Skeletal muscle tissue (tissue), 4 donors: ENCODE results near the gene HAUS1. TPM values are rescaled to one million over a fixed set of nuclear protein-coding genes. Genes with fewer than 3 reads are reported as not detected.
"Not testable (repeated sequence)": the region's sequence is repeated elsewhere in the genome, so short reads cannot be mapped to it uniquely, and the experiment has no call there.

Source experiments
- H3K27ac ChIP-seq: one replicate; pipeline ENCODE4 v1.7.0; 2013; ENCODE audit warnings: mild to moderate bottlenecking, low read depth, low read length, inconsistent platforms
- H3K27me3 ChIP-seq, 3 donors: one replicate each; pipeline ENCODE4 v1.7.0; 2013; ENCODE audit warnings: low read length in 3 of 3; ENCODE audit not compliant: control insufficient read depth in 3 of 3, insufficient read depth in 3 of 3
- H3K36me3 ChIP-seq, 3 donors: one replicate each; pipeline ENCODE4 v1.7.0; 2013; ENCODE audit warnings: low read length in 3 of 3; ENCODE audit not compliant: control insufficient read depth in 3 of 3, insufficient read depth in 3 of 3
- H3K4me1 ChIP-seq, 3 donors: one replicate each; pipeline ENCODE4 v1.7.0; 2013; ENCODE audit warnings: low read length in 3 of 3, mild to moderate bottlenecking in 3 of 3; ENCODE audit not compliant: control insufficient read depth in 3 of 3, insufficient read depth in 3 of 3
- H3K4me3 ChIP-seq, 3 donors: one replicate each; pipeline ENCODE4 v1.7.0; 2013; ENCODE audit warnings: low read length in 3 of 3
- H3K9ac ChIP-seq, 3 donors: one replicate each; pipeline ENCODE4 v1.7.0; 2013; ENCODE audit warnings: low read length in 3 of 3, mild to moderate bottlenecking in 3 of 3, moderate library complexity in 2 of 3, low read depth in 1 of 3
- H3K9me3 ChIP-seq, 3 donors: one replicate each; pipeline ENCODE4 v1.7.0; 2013; ENCODE audit warnings: low read length in 3 of 3; ENCODE audit not compliant: control insufficient read depth in 3 of 3
- total RNA-seq: library from RNA; depleted of rRNA; stranded (reverse); fragments of >200 nt; gene quantifications from one replicate; pipeline ENCODE4 v1.2.3, GENCODE V29; 2014
- donor health status: Osteomylitis.

Gene HAUS1
- total RNA-seq, 1 donor from 2014 or later = 13.0 TPM

DNA sequence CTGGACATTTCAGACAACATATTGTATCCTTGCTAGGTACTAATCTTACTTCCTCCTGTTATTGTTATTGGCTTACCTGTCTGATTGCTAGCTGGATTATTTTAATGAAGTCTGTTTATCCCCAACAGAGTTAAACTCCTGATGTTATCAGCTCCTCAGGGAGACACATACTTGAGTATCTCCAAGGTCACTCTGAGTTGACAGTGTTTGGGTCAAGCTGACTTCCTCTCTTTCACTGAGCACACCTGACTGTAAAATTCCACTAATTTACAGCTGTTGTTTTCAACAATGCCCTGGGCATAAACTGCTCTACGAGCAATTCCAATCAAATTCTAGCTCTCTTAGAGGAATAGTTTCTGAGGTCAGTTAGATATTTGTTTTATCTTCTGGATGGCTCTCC, 9.6 kb downstream of the HAUS1 start:
- peaks cover 0 to 3% (median 0%) of the 10 kb centered on the region in 3 donors for H3K36me3 ChIP-seq

DNA sequence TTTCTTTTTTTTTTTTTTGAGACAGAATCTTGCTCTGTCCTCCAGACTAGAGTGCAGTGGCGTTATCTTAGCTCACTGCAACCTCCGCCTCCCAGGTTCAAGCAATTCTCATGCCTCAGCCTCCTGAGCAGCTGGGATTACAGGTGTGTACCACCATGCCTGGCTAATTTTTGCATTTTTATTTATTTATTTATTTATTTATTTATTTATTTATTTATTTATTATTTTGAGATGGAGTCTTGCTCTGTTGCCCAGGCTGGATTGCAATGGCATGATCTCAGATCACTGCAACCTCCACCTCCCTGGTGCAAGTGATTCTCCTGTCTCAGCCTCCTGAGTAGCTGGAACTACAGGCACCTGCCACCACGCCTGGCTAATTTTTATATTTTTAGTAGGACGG, 22.4 kb downstream of the HAUS1 start:
- not testable (repeated sequence) for H3K9me3 ChIP-seq, H3K9ac ChIP-seq, H3K4me1 ChIP-seq, H3K27me3 ChIP-seq, H3K4me3 ChIP-seq, H3K27ac ChIP-seq
- peaks cover 5 to 10% (median 7%) of the 10 kb centered on the region in 3 donors for H3K36me3 ChIP-seq

More for the DNA sequence above, 9.6 kb downstream of the HAUS1 start:
- Histone ChIP-seq H3K27me3 (no peaks in the 10 kb centered on the region), H3K9ac (no peak overlapping the region), H3K9me3 (no peaks in the 10 kb centered on the region), H3K4me3 (no peak overlapping the region), H3K27ac (no peak overlapping the region), H3K4me1 (no peaks in the 10 kb centered on the region)

DNA sequence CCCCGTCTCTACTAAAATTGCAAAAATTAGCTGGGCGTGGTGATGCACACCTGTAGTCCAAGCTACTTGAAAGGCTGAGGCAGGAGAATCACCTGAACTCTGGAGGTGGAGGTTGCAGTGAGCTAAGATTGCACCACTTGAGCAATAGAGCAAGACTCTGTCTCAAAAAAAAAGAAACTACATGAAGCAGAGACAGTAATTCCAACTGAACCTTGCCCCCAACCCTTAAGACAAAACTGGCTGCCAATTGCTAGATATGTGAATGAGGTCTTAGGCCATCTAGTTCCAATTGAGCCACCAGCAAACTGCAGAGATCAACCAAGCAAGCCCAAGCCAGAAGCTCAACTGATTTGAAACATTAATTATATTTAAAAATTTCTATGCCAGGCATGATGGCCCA, 25.9 kb downstream of the HAUS1 start:
- peaks cover 0 to 5% (median 5%) of the 10 kb centered on the region in 3 donors for H3K4me1 ChIP-seq
- H3K36me3 ChIP-seq = peaks cover 0 to 10% (median 4%) of the 10 kb centered on the region in 3 donors
- no peaks in the 10 kb centered on the region for H3K9me3 ChIP-seq
- no peak overlapping the region for H3K27ac ChIP-seq
- H3K27me3 ChIP-seq = no peaks in the 10 kb centered on the region
- H3K9ac ChIP-seq = no peak overlapping the region
- no peak overlapping the region for H3K4me3 ChIP-seq

DNA sequence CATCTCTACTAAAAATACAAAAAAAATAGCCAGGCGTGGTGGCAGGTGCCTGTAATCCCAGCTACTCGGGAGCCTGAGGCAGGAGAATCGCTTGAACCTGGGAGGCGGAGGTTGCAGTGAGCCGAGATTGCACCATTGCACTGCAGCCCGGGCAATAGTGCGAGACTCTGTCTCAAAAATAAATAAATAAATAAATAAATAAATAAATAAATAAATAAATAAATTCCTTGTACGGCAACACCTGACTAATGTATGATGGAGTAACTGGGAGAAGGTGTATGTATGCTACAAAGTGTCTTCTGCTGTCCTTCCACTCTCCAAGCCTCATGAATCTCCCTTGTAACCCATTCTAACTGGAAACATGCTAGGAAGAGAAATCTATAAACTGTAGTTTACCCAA, 26.4 kb downstream of the HAUS1 start:
- Histone ChIP-seq H3K4me1 (peaks cover 2 to 10% (median 10%) of the 10 kb centered on the region in 3 donors), H3K36me3 (peaks cover 0 to 10% (median 4%) of the 10 kb centered on the region in 3 donors)
- H3K9me3 ChIP-seq, H3K4me3 ChIP-seq, H3K27me3 ChIP-seq, H3K27ac ChIP-seq, H3K9ac ChIP-seq: not testable (repeated sequence)

DNA sequence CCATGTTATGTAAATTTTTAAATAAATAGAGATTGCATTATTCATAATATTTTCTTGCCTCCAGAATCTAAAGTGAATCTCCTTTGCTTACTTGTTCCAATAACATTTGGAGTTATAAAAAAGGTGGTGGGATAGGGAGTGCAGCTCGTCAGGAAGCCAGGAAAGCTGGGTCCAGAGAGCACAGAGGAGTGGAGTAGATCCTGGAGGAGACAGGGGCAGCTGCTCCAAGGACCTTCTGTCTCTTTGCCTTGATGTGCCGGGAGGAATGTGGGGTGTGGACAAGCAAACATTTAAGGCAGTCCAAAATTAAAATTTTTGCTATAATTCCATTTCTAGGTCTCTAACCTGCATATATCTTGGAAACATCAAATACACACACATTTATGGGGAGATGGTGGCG, 29.3 kb downstream of the HAUS1 start:
- Histone ChIP-seq H3K4me1 (peaks cover 2 to 15% (median 14%) of the 10 kb centered on the region in 3 donors), H3K9ac (no peak overlapping the region), H3K27me3 (no peaks in the 10 kb centered on the region), H3K36me3 (peaks cover 0 to 4% (median 0%) of the 10 kb centered on the region in 3 donors), H3K27ac (no peak overlapping the region), H3K4me3 (no peak overlapping the region), H3K9me3 (no peaks in the 10 kb centered on the region)

DNA sequence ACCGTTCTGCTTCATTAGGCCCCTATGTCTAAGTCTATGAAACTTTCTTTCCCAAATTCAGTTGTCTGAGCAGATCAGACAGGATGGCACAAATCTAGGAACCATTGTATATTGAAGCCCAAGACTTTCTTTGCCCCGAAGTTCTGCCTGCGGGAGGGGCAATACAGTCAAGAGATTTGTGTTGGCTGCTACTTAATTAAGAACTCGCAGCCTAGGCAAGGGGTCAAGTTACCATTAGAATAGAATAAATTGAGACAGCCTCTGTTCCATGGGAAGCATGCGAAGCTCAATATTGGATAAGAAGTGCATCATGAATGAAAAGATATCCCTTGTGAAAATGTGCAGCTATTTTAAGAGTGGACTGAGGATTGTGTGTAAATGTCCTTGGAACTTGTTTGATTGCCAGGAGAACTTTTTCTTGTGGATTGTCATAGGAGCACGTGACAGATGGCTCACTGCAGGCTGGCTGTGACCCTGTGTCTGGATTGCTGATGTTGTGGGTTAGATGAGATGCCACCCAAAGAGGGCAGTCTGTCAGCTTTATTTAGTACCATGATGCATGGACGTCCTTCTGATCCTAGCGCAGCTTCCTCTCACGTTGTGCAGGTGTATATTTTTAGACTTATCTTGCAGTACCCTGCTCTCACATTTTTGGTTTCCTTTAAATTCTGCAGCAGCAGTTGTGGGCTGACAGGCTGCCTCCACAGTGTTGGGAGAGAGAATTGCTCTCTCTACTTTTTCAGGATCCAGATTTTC, 30.9 kb downstream of the HAUS1 start:
- H3K36me3 ChIP-seq = no peaks in the 10 kb centered on the region
- no peaks in the 10 kb centered on the region for H3K9me3 ChIP-seq
- peak overlapping the region; percentile 74 for H3K27ac ChIP-seq
- peak overlapping the region in 2 of 3 donors; percentile 3 to 34 for H3K4me3 ChIP-seq
- H3K27me3 ChIP-seq = no peaks in the 10 kb centered on the region
- peaks cover 2 to 15% (median 14%) of the 10 kb centered on the region in 3 donors for H3K4me1 ChIP-seq
- H3K9ac ChIP-seq = peak overlapping the region in 2 of 3 donors; percentile 24 to 77

DNA sequence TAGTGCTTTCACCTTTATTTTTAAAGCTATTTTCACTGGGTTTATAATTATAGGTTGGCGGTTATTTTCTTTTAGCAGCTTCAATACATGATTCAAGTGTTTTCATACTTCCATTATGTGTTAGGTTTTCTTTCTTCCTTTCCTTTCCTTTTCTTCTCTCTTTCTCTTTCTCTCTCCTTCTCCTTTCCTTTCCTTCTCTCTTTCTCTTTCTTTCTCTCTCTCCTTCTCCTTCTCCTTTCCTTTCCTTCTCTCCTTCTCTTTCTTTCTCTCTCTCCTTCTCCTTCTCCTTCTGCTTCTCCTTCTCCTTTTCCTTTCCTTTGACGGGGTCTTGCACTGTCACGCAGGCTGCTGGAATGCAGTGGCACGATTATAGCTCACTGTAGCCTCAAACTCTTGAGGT, 36.0 kb downstream of the HAUS1 start:
- Histone ChIP-seq H3K36me3 (no peaks in the 10 kb centered on the region), H3K9ac (no peak overlapping the region), H3K27me3 (no peaks in the 10 kb centered on the region), H3K9me3 (no peaks in the 10 kb centered on the region), H3K4me1 (peaks cover 2 to 8% (median 7%) of the 10 kb centered on the region in 3 donors), H3K27ac (no peak overlapping the region), H3K4me3 (no peak overlapping the region)

DNA sequence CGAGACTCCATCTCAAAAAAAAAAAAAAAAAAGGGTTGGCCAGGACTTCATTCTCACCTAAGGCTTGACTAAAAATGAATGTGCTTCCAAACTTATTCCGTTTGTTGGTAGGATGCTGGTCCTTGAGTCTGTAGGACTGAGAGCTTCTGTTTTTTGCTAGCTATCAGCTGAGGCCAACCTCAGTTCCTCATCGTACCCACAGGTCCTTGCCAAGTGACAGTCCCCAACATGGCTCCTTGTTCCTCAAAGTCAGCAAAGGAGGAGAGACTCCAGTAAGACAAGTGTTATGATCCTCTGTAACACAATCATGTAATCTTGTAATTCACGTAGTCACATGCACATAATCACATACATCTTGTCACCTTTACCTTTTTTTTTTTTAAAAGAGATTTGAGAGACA, 37.0 kb downstream of the HAUS1 start:
- no peak overlapping the region for H3K9ac ChIP-seq
- no peak overlapping the region for H3K27ac ChIP-seq
- H3K27me3 ChIP-seq = no peaks in the 10 kb centered on the region
- H3K4me1 ChIP-seq = no peaks in the 10 kb centered on the region
- H3K36me3 ChIP-seq = no peaks in the 10 kb centered on the region
- no peaks in the 10 kb centered on the region for H3K9me3 ChIP-seq
- H3K4me3 ChIP-seq = no peak overlapping the region

DNA sequence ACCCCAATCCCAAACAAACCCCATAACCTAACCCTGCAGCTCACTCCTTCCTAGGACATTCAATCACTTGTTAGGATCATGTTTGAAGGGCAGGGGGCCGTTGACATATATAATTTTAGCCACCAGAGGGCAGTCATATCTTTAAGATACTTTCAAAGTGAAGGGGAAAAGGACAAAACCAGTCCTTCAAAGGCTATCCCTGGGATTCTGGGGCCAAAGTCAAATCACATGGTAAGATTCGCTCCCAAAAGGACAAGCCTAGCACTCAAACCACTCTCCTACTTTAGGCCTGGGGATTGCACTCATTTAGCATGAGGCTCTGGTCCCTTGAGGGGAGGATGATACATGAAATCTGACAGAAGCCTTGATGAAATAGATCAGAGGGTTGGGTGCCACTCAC, 44.6 kb downstream of the HAUS1 start:
- Histone ChIP-seq H3K4me1 (peaks cover 20 to 28% (median 20%) of the 10 kb centered on the region in 3 donors), H3K9me3 (no peaks in the 10 kb centered on the region), H3K27me3 (no peaks in the 10 kb centered on the region), H3K36me3 (no peaks in the 10 kb centered on the region), H3K27ac (no peak overlapping the region), H3K9ac (no peak overlapping the region), H3K4me3 (no peak overlapping the region)

DNA sequence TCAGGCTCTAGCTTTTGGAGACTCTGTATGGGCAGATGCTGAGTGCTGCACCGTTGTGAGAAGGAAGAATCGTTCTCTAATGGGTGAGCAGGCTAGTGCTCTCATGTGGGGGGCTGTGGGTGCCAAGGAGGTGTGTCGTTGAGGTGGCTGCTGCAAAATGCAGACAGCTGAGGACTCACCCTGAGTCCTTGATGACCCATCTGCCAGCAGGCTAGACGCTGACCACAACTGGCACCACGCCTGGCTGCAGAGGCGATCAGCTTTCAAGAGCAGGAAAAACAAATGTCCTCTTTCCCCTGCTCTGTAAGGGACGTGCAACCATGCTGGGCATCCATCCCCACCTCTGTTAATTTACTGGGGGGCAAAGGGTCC, 48.2 kb downstream of the HAUS1 start:
- Histone ChIP-seq H3K9me3 (no peaks in the 10 kb centered on the region), H3K4me1 (peaks cover 24 to 36% (median 34%) of the 10 kb centered on the region in 3 donors), H3K27ac (peak overlapping the region; percentile 91), H3K36me3 (no peaks in the 10 kb centered on the region), H3K9ac (peak overlapping the region; percentile 41 to 86 (median 85)), H3K27me3 (no peaks in the 10 kb centered on the region), H3K4me3 (peak overlapping the region; percentile 53 to 68 (median 60))
